ENCODE data around the gene PNMA5.
"Not testable (repeated sequence)": the region's sequence is repeated elsewhere in the genome, so short reads cannot be mapped to it uniquely, and the experiment has no call there.

The PNMA5 gene

GRCh38 chrX:152993933-152994332 is at the start of gene PNMA5:
PNMA5 (minus strand) TSS chrX:152994116; CDS start chrX:152991598, 2,518 bp downstream.
- FAIRE-seq (no peak), DNase-seq (ENCODE audit: insufficient read length, low spot score) (no peak)

- peak; percentile 86 for FAIRE-seq
Observed at GRCh38 chrX:153032397-153033118, 38.6 kb upstream of the PNMA5 start.

GRCh38 chrX:153030801-153031200 is 36.9 kb upstream of the PNMA5 start:
- no peak for DNase-seq (ENCODE audit: insufficient read length, low spot score)
- FAIRE-seq: no peak

More at GRCh38 chrX:153032397-153033118, 38.6 kb upstream of the PNMA5 start:
- DNase-seq (ENCODE audit: insufficient read length, low spot score): peak; percentile 68

- no peak for DNase-seq (ENCODE audit: insufficient read length, low spot score)
- no peak for FAIRE-seq
Observed at GRCh38 chrX:153029875-153030274, 36.0 kb upstream of the PNMA5 start.

- FAIRE-seq: no peak
- no peak for DNase-seq (ENCODE audit: insufficient read length, low spot score)
Observed at GRCh38 chrX:153029162-153029561, 35.2 kb upstream of the PNMA5 start.

GRCh38 chrX:153028487-153028886 is 34.6 kb upstream of the PNMA5 start:
- not testable (repeated sequence) for FAIRE-seq; DNase-seq (ENCODE audit: insufficient read length, low spot score)

GRCh38 chrX:153026501-153026900 is 32.6 kb upstream of the PNMA5 start:
- not testable (repeated sequence) for DNase-seq (ENCODE audit: insufficient read length, low spot score); FAIRE-seq

- DNase-seq (ENCODE audit: insufficient read length, low spot score) (no peak), FAIRE-seq (no peak)
Observed at GRCh38 chrX:153019166-153019565, 25.2 kb upstream of the PNMA5 start.

- FAIRE-seq; DNase-seq (ENCODE audit: insufficient read length, low spot score): not testable (repeated sequence)
Observed at GRCh38 chrX:153017174-153017573, 23.3 kb upstream of the PNMA5 start.

- no peak for FAIRE-seq
- DNase-seq (ENCODE audit: insufficient read length, low spot score): no peak
Observed at GRCh38 chrX:153004780-153005179, 10.9 kb upstream of the PNMA5 start.

- DNase-seq (ENCODE audit: insufficient read length, low spot score) (no peak), FAIRE-seq (no peak)
Observed at GRCh38 chrX:153003981-153004380, 10.1 kb upstream of the PNMA5 start.

- DNase-seq (ENCODE audit: insufficient read length, low spot score); FAIRE-seq: not testable (repeated sequence)
Observed at GRCh38 chrX:153002182-153002581, 8.3 kb upstream of the PNMA5 start.

- FAIRE-seq (peak; percentile 52), DNase-seq (ENCODE audit: insufficient read length, low spot score) (no peak)
Observed at GRCh38 chrX:152997337-152997736, 3.4 kb upstream of the PNMA5 start.

GRCh38 chrX:152992115-152992514 is 1.8 kb downstream of the PNMA5 start:
- no peak for FAIRE-seq
- DNase-seq (ENCODE audit: insufficient read length, low spot score): no peak

- DNase-seq (ENCODE audit: insufficient read length, low spot score) (no peak), FAIRE-seq (peak; percentile 62)
Observed at GRCh38 chrX:152991123-152991522, 2.8 kb downstream of the PNMA5 start.

GRCh38 chrX:152989292-152989658 is 4.6 kb downstream of the PNMA5 start:
- DNase-seq (ENCODE audit: insufficient read length, low spot score): no peak
- FAIRE-seq: no peak

GRCh38 chrX:152988536-152989291 is 5.2 kb downstream of the PNMA5 start:
- DNase-seq (ENCODE audit: insufficient read length, low spot score) (no peak), FAIRE-seq (peak; percentile 26)

GRCh38 chrX:152987801-152988200 is 6.1 kb downstream of the PNMA5 start:
- FAIRE-seq (no peak), DNase-seq (ENCODE audit: insufficient read length, low spot score) (no peak)

GRCh38 chrX:152987156-152987555 is 6.8 kb downstream of the PNMA5 start:
- FAIRE-seq: not testable (repeated sequence)

GRCh38 chrX:152985383-152985782 is 8.5 kb downstream of the PNMA5 start:
- FAIRE-seq: peak; percentile 61
- DNase-seq (ENCODE audit: insufficient read length, low spot score): not testable (repeated sequence)

More at GRCh38 chrX:152987156-152987555, 6.8 kb downstream of the PNMA5 start:
- not testable (repeated sequence) for DNase-seq (ENCODE audit: insufficient read length, low spot score)

- no peak for FAIRE-seq
Observed at GRCh38 chrX:152968193-152968592, 25.7 kb downstream of the PNMA5 start.

GRCh38 chrX:152960115-152960514 is 33.8 kb downstream of the PNMA5 start:
- FAIRE-seq (no peak), DNase-seq (ENCODE audit: insufficient read length, low spot score) (no peak)

More at GRCh38 chrX:152968193-152968592, 25.7 kb downstream of the PNMA5 start:
- DNase-seq (ENCODE audit: insufficient read length, low spot score): no peak

Measured in GM19239 (cell line).